GM19240 (cell line): Measurements from ENCODE around the gene TRIP11.
"Not testable (repeated sequence)": the region's sequence is repeated elsewhere in the genome, so short reads cannot be mapped to it uniquely, and the experiment has no call there.

Experiments used
- DNase-seq: peaks from one replicate; pipeline ENCODE4 v3.0.0; 2011; ENCODE audit warnings: low spot score; ENCODE audit not compliant: insufficient read length

TRIP11 gene

GRCh38 chr14:92039719-92040430 lies at the start of gene TRIP11:
TSS of gene TRIP11 (minus strand) at chr14:92040059. CDS start at chr14:92039685, 374 bp downstream.
- peak; percentile 87 for DNase-seq

- no peak for DNase-seq
Measured at GRCh38 chr14:92088494-92088893, 48.6 kb upstream of the TRIP11 start.

- DNase-seq, result no peak
Measured at GRCh38 chr14:92074555-92074954, 34.7 kb upstream of the TRIP11 start.

GRCh38 chr14:92058006-92058917 lies 18.4 kb upstream of the TRIP11 start:
- DNase-seq, result no peak

GRCh38 chr14:92049781-92050180 lies 9.9 kb upstream of the TRIP11 start:
- DNase-seq, result no peak

- not testable (repeated sequence) for DNase-seq
Measured at GRCh38 chr14:92049221-92049620, 9.4 kb upstream of the TRIP11 start.

- DNase-seq, result not testable (repeated sequence)
Measured at GRCh38 chr14:92045904-92046303, 6.0 kb upstream of the TRIP11 start.

GRCh38 chr14:92041766-92042165 lies 1.9 kb upstream of the TRIP11 start:
- not testable (repeated sequence) for DNase-seq

- DNase-seq, result no peak
Measured at GRCh38 chr14:92041203-92041602, 1.3 kb upstream of the TRIP11 start.

GRCh38 chr14:92040431-92041051 lies 682 bp upstream of the TRIP11 start:
- no peak for DNase-seq

GRCh38 chr14:92039063-92039718 lies 668 bp downstream of the TRIP11 start:
- DNase-seq, result no peak

GRCh38 chr14:92037989-92038388 lies 1.9 kb downstream of the TRIP11 start:
- DNase-seq, result no peak

GRCh38 chr14:92035890-92036289 lies 4.0 kb downstream of the TRIP11 start:
- no peak for DNase-seq

- DNase-seq, result no peak
Measured at GRCh38 chr14:92033906-92034687, 5.8 kb downstream of the TRIP11 start.

GRCh38 chr14:92033433-92033832 lies 6.4 kb downstream of the TRIP11 start:
- DNase-seq, result no peak

- no peak for DNase-seq
Measured at GRCh38 chr14:92026548-92027190, 13.2 kb downstream of the TRIP11 start.

GRCh38 chr14:92022036-92022435 lies 17.8 kb downstream of the TRIP11 start:
- DNase-seq, result no peak

GRCh38 chr14:92021523-92021922 lies 18.3 kb downstream of the TRIP11 start:
- DNase-seq, result no peak

- DNase-seq, result no peak
Measured at GRCh38 chr14:92014040-92014439, 25.8 kb downstream of the TRIP11 start.

GRCh38 chr14:92012121-92012748 lies 27.6 kb downstream of the TRIP11 start:
- DNase-seq, result no peak
